Left lung (tissue), 10 donors: ENCODE measurements around the gene C1orf185. TPM values are rescaled to one million over a fixed set of nuclear protein-coding genes. Genes with fewer than 3 reads are reported as not detected.
"Not testable (repeated sequence)": the region's sequence is repeated elsewhere in the genome, so short reads cannot be mapped to it uniquely, and the experiment has no call there.

Source experiments
- ATAC-seq: fragments of 200-7000 bp; cut with Tn5 transposase; one replicate; pipeline ENCODE4 v1.9.1; 2020; ENCODE audit warnings: moderate library complexity
- DNase-seq, 4 donors: peaks; one replicate each; pipeline ENCODE4 v3.0.0-alpha.2; 2013 to 2020
- H3K27ac ChIP-seq, 2 donors: fragments of 200-600 bp; sonication (generic) in 1 of 2; one replicate each; pipeline versions ENCODE4 v1.5.0 to v1.8.0; 2020 to 2021
- H3K27me3 ChIP-seq, 2 donors: fragments of 200-600 bp; sonication (generic) in 1 of 2; one replicate each; pipeline versions ENCODE4 v1.5.0 to v1.8.0; 2020 to 2021
- H3K36me3 ChIP-seq, 2 donors: fragments of 200-600 bp; sonication (generic) in 1 of 2; one replicate each; pipeline versions ENCODE4 v1.5.0 to v1.8.0; 2020 to 2021
- H3K4me1 ChIP-seq, 2 donors: fragments of 200-600 bp; one replicate each; pipeline ENCODE4 v1.8.0; 2021
- H3K4me3 ChIP-seq, 2 donors: fragments of 200-600 bp; sonication (generic) in 1 of 2; one replicate each; pipeline versions ENCODE4 v1.5.0 to v1.8.0; 2020 to 2021; ENCODE audit warnings: mild to moderate bottlenecking in 1 of 2
- H3K9me3 ChIP-seq, 2 donors: fragments of 200-600 bp; sonication (generic) in 1 of 2; one replicate each; pipeline versions ENCODE4 v1.5.0 to v1.8.0; 2020 to 2021
- intact Hi-C, 2 donors: fragments of 100-400 bp; cut with DNase I; formaldehyde crosslinking; loops; one replicate each; pipeline versions ENCODE4 v1.11.2 to v1.14.2; 2022
- polyA plus RNA-seq, 6 donors: library from polyadenylated mRNA; unstranded; fragments of 120-200 nt; gene quantifications; one replicate each; pipeline ENCODE4 v1.2.1, GENCODE V29; 2013; ENCODE audit not compliant: insufficient read length in 6 of 6
- total RNA-seq, 2 donors: library from RNA; stranded (reverse); fragmentation: NEBNext Ultra II Directional; extraction: Animal tissue kit (Norgen Biotek cat#: 25700); gene quantifications; one replicate each; pipeline ENCODE4 v1.2.1, GENCODE V29; 2021
- TF ChIP-seq, protein P1 (sequence below), 2 donors: fragments of 200-600 bp; sonication (generic) in 1 of 2; IDR thresholded peaks; one replicate each; pipeline versions ENCODE4 v1.5.0 to v1.8.0; 2021; ENCODE audit warnings: antibody characterized with exemption in 2 of 2
- donor health status: DM: no; HTN: yes; CAD: no.
- donor health status: DM: no; HTN: no; CAD: no.

Gene C1orf185
- total and polyA plus RNA-seq, 8 donors: not detected

- intact Hi-C loops: no loop called here
- H3K4me3 ChIP-seq: no peak overlapping the region
- no peaks in the 10 kb centered on the region for H3K27me3 ChIP-seq
- ATAC-seq (peak; percentile 34), DNase-seq (no peak)
- no peaks in the 10 kb centered on the region for H3K36me3 ChIP-seq
- peak overlapping the region in 1 of 2 donors; percentile 71 for H3K27ac ChIP-seq
- peaks cover 0 to 46% of the 10 kb centered on the region in 2 donors for H3K4me1 ChIP-seq
- TF ChIP-seq, protein P1, sequence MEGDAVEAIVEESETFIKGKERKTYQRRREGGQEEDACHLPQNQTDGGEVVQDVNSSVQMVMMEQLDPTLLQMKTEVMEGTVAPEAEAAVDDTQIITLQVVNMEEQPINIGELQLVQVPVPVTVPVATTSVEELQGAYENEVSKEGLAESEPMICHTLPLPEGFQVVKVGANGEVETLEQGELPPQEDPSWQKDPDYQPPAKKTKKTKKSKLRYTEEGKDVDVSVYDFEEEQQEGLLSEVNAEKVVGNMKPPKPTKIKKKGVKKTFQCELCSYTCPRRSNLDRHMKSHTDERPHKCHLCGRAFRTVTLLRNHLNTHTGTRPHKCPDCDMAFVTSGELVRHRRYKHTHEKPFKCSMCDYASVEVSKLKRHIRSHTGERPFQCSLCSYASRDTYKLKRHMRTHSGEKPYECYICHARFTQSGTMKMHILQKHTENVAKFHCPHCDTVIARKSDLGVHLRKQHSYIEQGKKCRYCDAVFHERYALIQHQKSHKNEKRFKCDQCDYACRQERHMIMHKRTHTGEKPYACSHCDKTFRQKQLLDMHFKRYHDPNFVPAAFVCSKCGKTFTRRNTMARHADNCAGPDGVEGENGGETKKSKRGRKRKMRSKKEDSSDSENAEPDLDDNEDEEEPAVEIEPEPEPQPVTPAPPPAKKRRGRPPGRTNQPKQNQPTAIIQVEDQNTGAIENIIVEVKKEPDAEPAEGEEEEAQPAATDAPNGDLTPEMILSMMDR (IDR thresholded peaks at IDR 0.05): no peak
- H3K9me3 ChIP-seq: no peaks in the 10 kb centered on the region
These were observed 68.3 kb downstream of the C1orf185 start for GRCh38 chr1:51170342-51170741.

GRCh38 chr1:51172811-51173210, 70.8 kb downstream of the C1orf185 start:
- H3K9me3 ChIP-seq: no peaks in the 10 kb centered on the region
- intact Hi-C loops: no loop called here
- DNase-seq (no peak), ATAC-seq (no peak)
- peaks cover 0 to 59% of the 10 kb centered on the region in 2 donors for H3K4me1 ChIP-seq
- peak overlapping the region in 1 of 2 donors; percentile 55 for H3K27ac ChIP-seq
- H3K36me3 ChIP-seq: no peaks in the 10 kb centered on the region
- TF ChIP-seq, protein P1 (IDR thresholded peaks at IDR 0.05): no peak
- H3K27me3 ChIP-seq: no peaks in the 10 kb centered on the region
- no peak overlapping the region for H3K4me3 ChIP-seq

GRCh38 chr1:51175278-51175677, 73.2 kb downstream of the C1orf185 start:
- ATAC-seq (peak; percentile 62), DNase-seq (no peak)
- H3K27ac ChIP-seq: peak overlapping the region in 1 of 2 donors; percentile 77
- H3K9me3 ChIP-seq: no peaks in the 10 kb centered on the region
- H3K4me1 ChIP-seq: peaks cover 0 to 48% of the 10 kb centered on the region in 2 donors
- H3K27me3 ChIP-seq: no peaks in the 10 kb centered on the region
- TF ChIP-seq, protein P1 (IDR thresholded peaks at IDR 0.05): no peak
- intact Hi-C loops: no loop called here
- H3K4me3 ChIP-seq: no peak overlapping the region
- H3K36me3 ChIP-seq: no peaks in the 10 kb centered on the region

- H3K36me3 ChIP-seq, DNase-seq, ATAC-seq, H3K9me3 ChIP-seq, intact Hi-C loops, H3K4me3 ChIP-seq, H3K27me3 ChIP-seq, H3K27ac ChIP-seq: not testable (repeated sequence)
- peaks cover 0 to 32% of the 10 kb centered on the region in 2 donors for H3K4me1 ChIP-seq
These were observed 76.0 kb downstream of the C1orf185 start for GRCh38 chr1:51177988-51178387.

DNA sequence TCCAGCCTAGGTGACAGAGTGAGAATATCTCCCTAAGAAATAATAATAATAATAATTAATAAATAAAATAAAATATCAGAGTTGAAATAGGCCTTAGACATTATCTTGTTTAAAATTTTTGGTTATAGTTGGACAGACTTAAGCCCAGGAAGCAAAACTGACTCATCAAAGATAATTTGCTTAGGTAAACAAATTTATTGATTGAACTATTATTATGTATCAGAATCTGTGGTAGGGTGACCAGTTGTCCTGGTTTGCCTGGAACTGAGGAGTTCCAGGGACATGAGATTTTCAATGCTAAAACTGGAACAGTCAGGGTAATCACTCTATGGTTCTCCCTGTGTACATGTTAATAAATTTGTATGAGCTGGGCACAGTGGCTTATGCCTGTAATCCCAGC, 86.2 kb downstream of the C1orf185 start:
- TF ChIP-seq, protein P1 (IDR thresholded peaks at IDR 0.05): no peak
- Histone ChIP-seq H3K27me3 (no peaks in the 10 kb centered on the region), H3K36me3 (no peaks in the 10 kb centered on the region), H3K9me3 (no peaks in the 10 kb centered on the region), H3K4me3 (no peak overlapping the region), H3K4me1 (peaks cover 0 to 8% of the 10 kb centered on the region in 2 donors), H3K27ac (no peak overlapping the region)
- ATAC-seq (no peak), DNase-seq (no peak)
- intact Hi-C loops: no loop called here

- TF ChIP-seq, protein P1 (IDR thresholded peaks at IDR 0.05): peak; percentile 70 to 73
- ATAC-seq: peak; percentile 83
These were observed 87.5 kb downstream of the C1orf185 start for GRCh38 chr1:51189421-51190073.

More at GRCh38 chr1:51189421-51190073, 87.5 kb downstream of the C1orf185 start:
- intact Hi-C loops: no loop called here
- Histone ChIP-seq H3K36me3 (no peaks in the 10 kb centered on the region), H3K27ac (no peak overlapping the region), H3K4me1 (peaks cover 0 to 8% of the 10 kb centered on the region in 2 donors), H3K27me3 (no peaks in the 10 kb centered on the region), H3K4me3 (no peak overlapping the region), H3K9me3 (no peaks in the 10 kb centered on the region)
- DNase-seq: peak in 2 of 4 donors; percentile 47 to 77
